HepG2 (cell line): ENCODE measurements around the gene MCMBP. TPM values are rescaled to one million over a fixed set of nuclear protein-coding genes. Genes with fewer than 3 reads are reported as not detected.

Experiments used
- CBFB ChIP-seq: sonication (generic); formaldehyde crosslinking; IDR thresholded peaks from 2 replicates; pipeline ENCODE4 v1.4.0; 2020; ENCODE audit warnings: missing genetic modification reagents
- GATAD2A ChIP-seq: IDR thresholded peaks from 2 replicates; pipeline ENCODE4 v1.6.1; 2016
- PAWR ChIP-seq: sonication (generic); formaldehyde crosslinking; IDR thresholded peaks from 2 replicates; pipeline ENCODE4 v1.4.0; 2020; ENCODE audit warnings: missing genetic modification reagents, mild to moderate bottlenecking, borderline replicate concordance
- SP5 ChIP-seq: IDR thresholded peaks from 2 replicates; pipeline ENCODE4 v1.6.1; 2016; ENCODE audit warnings: low read depth, borderline replicate concordance
- ZNF891 ChIP-seq: sonication (generic); formaldehyde crosslinking; IDR thresholded peaks from 2 replicates; pipeline ENCODE4 v1.5.0; 2020; ENCODE audit warnings: mild to moderate bottlenecking, missing genetic modification reagents
- ZSCAN20 ChIP-seq: sonication (generic); formaldehyde crosslinking; IDR thresholded peaks from 2 replicates; pipeline ENCODE4 v1.4.0; 2020; ENCODE audit warnings: missing genetic modification reagents, mild to moderate bottlenecking, borderline replicate concordance
- polyA plus RNA-seq, 8 experiments: library from polyadenylated mRNA; depleted of rRNA in 3 of 8; stranded (reverse) in 7 of 8; unstranded in 1 of 8; fragments of >200 nt; fragmentation: Illumina TruSeq in 4 of 8; extraction: Trizol in 4 of 8; gene quantifications; 2 replicates each; pipeline versions ENCODE4 v1.2.1 to v1.2.3, GENCODE V29; 2011 to 2016; ENCODE audit warnings: low read depth in 4 of 8, missing spikeins in 1 of 8, mixed read lengths in 1 of 8; ENCODE audit not compliant: insufficient read depth in 1 of 8
- total RNA-seq, 5 experiments: library from RNA; depleted of rRNA; stranded (reverse); fragments of >200 nt; fragmentation: Illumina TruSeq; extraction: Trizol; gene quantifications; 2 replicates each; pipeline ENCODE4 v1.2.3, GENCODE V29; 2016; ENCODE audit warnings: low read depth in 1 of 5
- TF ChIP-seq, protein P1 (sequence below): sonication (generic); formaldehyde crosslinking; IDR thresholded peaks from 2 replicates; pipeline ENCODE4 v1.4.0; 2020; ENCODE audit warnings: missing genetic modification reagents
- TF ChIP-seq, protein P2 (sequence below): sonication (generic); formaldehyde crosslinking; IDR thresholded peaks from 2 replicates; pipeline ENCODE4 v1.9.0; 2022; ENCODE audit warnings: missing genetic modification reagents, mild to moderate bottlenecking, borderline replicate concordance
- TF ChIP-seq, protein P3 (sequence below): sonication (generic); formaldehyde crosslinking; IDR thresholded peaks from 2 replicates; pipeline ENCODE4 v1.9.0; 2021; ENCODE audit warnings: missing genetic modification reagents, borderline replicate concordance
- TF ChIP-seq, protein P4 (sequence below): sonication (generic); formaldehyde crosslinking; IDR thresholded peaks from 2 replicates; pipeline ENCODE4 v1.5.0; 2020; ENCODE audit warnings: missing genetic modification reagents
- TF ChIP-seq, protein P5 (sequence below): sonication (generic); formaldehyde crosslinking; IDR thresholded peaks from 2 replicates; pipeline ENCODE4 v1.9.0; 2022; ENCODE audit warnings: low read depth, missing genetic modification reagents

MCMBP gene
- total and polyA plus RNA-seq, 2 of the 13 experiments (the other 11 are each of a cell fraction or from before 2014, with no cell fraction given): 35.7 to 62.4 TPM

DNA sequence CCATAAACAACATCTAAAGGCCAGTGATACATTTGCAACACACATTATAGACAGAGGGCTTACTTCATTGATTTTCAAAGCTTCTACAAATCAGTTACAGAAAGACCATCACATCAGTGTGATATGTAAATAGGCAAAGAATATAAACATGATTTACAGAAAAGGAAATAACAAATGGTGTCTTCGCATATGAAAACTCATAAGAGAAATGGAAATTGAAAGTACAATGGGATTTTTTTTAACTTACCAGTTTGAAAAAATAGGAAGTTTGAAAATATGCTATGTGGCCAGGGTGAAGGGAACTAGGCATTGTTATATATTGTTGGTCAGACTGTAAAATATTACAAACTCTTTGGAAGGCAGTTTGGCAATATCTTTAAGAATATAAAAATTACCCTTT is 47.2 kb upstream of the MCMBP start (continued):
- TF ChIP-seq CBFB: no peak
- TF ChIP-seq, protein P1, sequence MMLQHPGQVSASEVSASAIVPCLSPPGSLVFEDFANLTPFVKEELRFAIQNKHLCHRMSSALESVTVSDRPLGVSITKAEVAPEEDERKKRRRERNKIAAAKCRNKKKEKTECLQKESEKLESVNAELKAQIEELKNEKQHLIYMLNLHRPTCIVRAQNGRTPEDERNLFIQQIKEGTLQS (CRISPR knock-in tag): no peak
- no peak for TF ChIP-seq GATAD2A (CRISPR knock-in tag)
- TF ChIP-seq SP5 (CRISPR knock-in tag): no peak
- TF ChIP-seq, protein P2, sequence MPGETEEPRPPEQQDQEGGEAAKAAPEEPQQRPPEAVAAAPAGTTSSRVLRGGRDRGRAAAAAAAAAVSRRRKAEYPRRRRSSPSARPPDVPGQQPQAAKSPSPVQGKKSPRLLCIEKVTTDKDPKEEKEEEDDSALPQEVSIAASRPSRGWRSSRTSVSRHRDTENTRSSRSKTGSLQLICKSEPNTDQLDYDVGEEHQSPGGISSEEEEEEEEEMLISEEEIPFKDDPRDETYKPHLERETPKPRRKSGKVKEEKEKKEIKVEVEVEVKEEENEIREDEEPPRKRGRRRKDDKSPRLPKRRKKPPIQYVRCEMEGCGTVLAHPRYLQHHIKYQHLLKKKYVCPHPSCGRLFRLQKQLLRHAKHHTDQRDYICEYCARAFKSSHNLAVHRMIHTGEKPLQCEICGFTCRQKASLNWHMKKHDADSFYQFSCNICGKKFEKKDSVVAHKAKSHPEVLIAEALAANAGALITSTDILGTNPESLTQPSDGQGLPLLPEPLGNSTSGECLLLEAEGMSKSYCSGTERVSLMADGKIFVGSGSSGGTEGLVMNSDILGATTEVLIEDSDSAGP: no peak
- no peak for TF ChIP-seq ZSCAN20 (CRISPR knock-in tag)
- TF ChIP-seq ZNF891 (CRISPR knock-in tag): no peak
- TF ChIP-seq, protein P3, sequence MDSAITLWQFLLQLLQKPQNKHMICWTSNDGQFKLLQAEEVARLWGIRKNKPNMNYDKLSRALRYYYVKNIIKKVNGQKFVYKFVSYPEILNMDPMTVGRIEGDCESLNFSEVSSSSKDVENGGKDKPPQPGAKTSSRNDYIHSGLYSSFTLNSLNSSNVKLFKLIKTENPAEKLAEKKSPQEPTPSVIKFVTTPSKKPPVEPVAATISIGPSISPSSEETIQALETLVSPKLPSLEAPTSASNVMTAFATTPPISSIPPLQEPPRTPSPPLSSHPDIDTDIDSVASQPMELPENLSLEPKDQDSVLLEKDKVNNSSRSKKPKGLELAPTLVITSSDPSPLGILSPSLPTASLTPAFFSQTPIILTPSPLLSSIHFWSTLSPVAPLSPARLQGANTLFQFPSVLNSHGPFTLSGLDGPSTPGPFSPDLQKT: no peak
- TF ChIP-seq PAWR (CRISPR knock-in tag): no peak
- TF ChIP-seq, protein P4, sequence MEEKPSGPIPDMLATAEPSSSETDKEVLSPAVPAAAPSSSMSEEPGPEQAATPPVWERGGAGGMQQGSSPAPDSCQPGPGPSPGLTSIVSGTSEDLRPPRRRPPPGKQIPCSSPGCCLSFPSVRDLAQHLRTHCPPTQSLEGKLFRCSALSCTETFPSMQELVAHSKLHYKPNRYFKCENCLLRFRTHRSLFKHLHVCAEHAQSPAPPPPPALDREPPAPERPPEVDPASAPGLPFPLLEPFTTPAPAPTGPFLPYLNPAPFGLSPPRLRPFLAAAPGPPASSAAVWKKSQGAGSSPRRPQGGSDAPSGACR (CRISPR knock-in tag): no peak
- TF ChIP-seq, protein P5, sequence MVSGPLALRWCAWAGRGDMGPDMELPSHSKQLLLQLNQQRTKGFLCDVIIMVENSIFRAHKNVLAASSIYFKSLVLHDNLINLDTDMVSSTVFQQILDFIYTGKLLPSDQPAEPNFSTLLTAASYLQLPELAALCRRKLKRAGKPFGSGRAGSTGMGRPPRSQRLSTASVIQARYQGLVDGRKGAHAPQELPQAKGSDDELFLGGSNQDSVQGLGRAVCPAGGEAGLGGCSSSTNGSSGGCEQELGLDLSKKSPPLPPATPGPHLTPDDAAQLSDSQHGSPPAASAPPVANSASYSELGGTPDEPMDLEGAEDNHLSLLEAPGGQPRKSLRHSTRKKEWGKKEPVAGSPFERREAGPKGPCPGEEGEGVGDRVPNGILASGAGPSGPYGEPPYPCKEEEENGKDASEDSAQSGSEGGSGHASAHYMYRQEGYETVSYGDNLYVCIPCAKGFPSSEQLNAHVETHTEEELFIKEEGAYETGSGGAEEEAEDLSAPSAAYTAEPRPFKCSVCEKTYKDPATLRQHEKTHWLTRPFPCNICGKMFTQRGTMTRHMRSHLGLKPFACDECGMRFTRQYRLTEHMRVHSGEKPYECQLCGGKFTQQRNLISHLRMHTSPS (CRISPR knock-in tag): no peak
